Measurements from ENCODE around the gene KIF6.

- no peak for TF ChIP-seq CTCF (IDR thresholded peaks at IDR 0.05)
- no peak for TF ChIP-seq EP300 (IDR thresholded peaks at IDR 0.05; ENCODE audit: low read depth)
Measured at GRCh38 chr6:39312912-39313525, 412.2 kb downstream of the KIF6 start.
